ENCODE data around the gene HK2.

GRCh38 chr2:74881176-74881575, 47.2 kb downstream of the HK2 start:
- TF ChIP-seq EZH2 (optimal IDR thresholded peaks at IDR 0.05; ENCODE audit: low read depth, low read length) (no peak), CTCF (IDR thresholded peaks at IDR 0.05; ENCODE audit: low read length) (no peak)

All from MM.1S (cell line).